Measurements from ENCODE around the gene ATG12. TPM values are rescaled to one million over a fixed set of nuclear protein-coding genes. Genes with fewer than 3 reads are reported as not detected.

ATG12 gene
- total and polyA plus RNA-seq, 2 experiments from 2014 or later: 66.0 to 85.7 TPM

- H3K79me2 ChIP-seq: peaks cover 3% of the 10 kb centered on the region
- no peaks in the 10 kb centered on the region for H3K36me3 ChIP-seq (replicated peaks; ENCODE audit: insufficient read depth, low read depth)
- no peak overlapping the region for H3K27ac ChIP-seq
- peak overlapping the region; percentile 85 for H3K4me3 ChIP-seq
- no peaks in the 10 kb centered on the region for H3K9me2 ChIP-seq (replicated peaks; ENCODE audit: insufficient read depth)
- H3K27me3 ChIP-seq: peaks cover 27% of the 10 kb centered on the region
- DNase-seq (ENCODE audit: low spot score): no peak
- TF ChIP-seq EZH2 (IDR thresholded peaks at IDR 0.05; ENCODE audit: borderline replicate concordance) (no peak), EZH2phosphoT487 (IDR thresholded peaks at IDR 0.05; ENCODE audit: low read depth, severe bottlenecking, unreplicated experiment) (no peak), CTCF (IDR thresholded peaks at IDR 0.05; ENCODE audit: poor library complexity) (no peak)
- no peaks in the 10 kb centered on the region for H4K20me1 ChIP-seq (ENCODE audit: insufficient read depth, poor library complexity, severe bottlenecking)
- peaks cover 9% of the 10 kb centered on the region for H3K4me1 ChIP-seq (ENCODE audit: insufficient read depth)
- H2AFZ ChIP-seq: peak overlapping the region; percentile 80
- peak overlapping the region; percentile 93 for H3K4me2 ChIP-seq
- no peaks in the 10 kb centered on the region for H3K9me3 ChIP-seq (ENCODE audit: low read depth)
- WGBS (ENCODE audit: low lambda C conversion rate, missing lambda C conversion rate): 29% methylated on average over 21 of the region's 21 CpGs
Measured at GRCh38 chr5:115815006-115815692, 26.2 kb downstream of the ATG12 start.

GRCh38 chr5:115813719-115814118 is 27.6 kb downstream of the ATG12 start:
- Histone ChIP-seq H3K4me2 (peak overlapping the region; percentile 38), H3K9me2 (replicated peaks; ENCODE audit: insufficient read depth) (no peaks in the 10 kb centered on the region), H3K36me3 (replicated peaks; ENCODE audit: insufficient read depth, low read depth) (no peaks in the 10 kb centered on the region), H4K20me1 (ENCODE audit: insufficient read depth, poor library complexity, severe bottlenecking) (no peaks in the 10 kb centered on the region), H2AFZ (no peak overlapping the region), H3K79me2 (peaks cover 3% of the 10 kb centered on the region), H3K4me1 (ENCODE audit: insufficient read depth) (peaks cover 9% of the 10 kb centered on the region), H3K4me3 (no peak overlapping the region), H3K27me3 (peaks cover 27% of the 10 kb centered on the region), H3K9me3 (ENCODE audit: low read depth) (no peaks in the 10 kb centered on the region), H3K27ac (no peak overlapping the region)
- 91% methylated on average over 5 of the region's 5 CpGs for WGBS (ENCODE audit: low lambda C conversion rate, missing lambda C conversion rate)
- no peak for DNase-seq (ENCODE audit: low spot score)
- TF ChIP-seq EZH2phosphoT487 (IDR thresholded peaks at IDR 0.05; ENCODE audit: low read depth, severe bottlenecking, unreplicated experiment) (no peak), EZH2 (IDR thresholded peaks at IDR 0.05; ENCODE audit: borderline replicate concordance) (no peak), CTCF (IDR thresholded peaks at IDR 0.05; ENCODE audit: poor library complexity) (no peak)

GRCh38 chr5:115812372-115812771 is 29.0 kb downstream of the ATG12 start:
- Histone ChIP-seq H3K79me2 (peaks cover 3% of the 10 kb centered on the region), H3K4me3 (no peak overlapping the region), H4K20me1 (ENCODE audit: insufficient read depth, poor library complexity, severe bottlenecking) (no peaks in the 10 kb centered on the region), H3K9me3 (ENCODE audit: low read depth) (no peaks in the 10 kb centered on the region), H3K27ac (no peak overlapping the region), H3K27me3 (peaks cover 27% of the 10 kb centered on the region), H3K4me2 (no peak overlapping the region), H3K9me2 (replicated peaks; ENCODE audit: insufficient read depth) (no peaks in the 10 kb centered on the region), H3K4me1 (ENCODE audit: insufficient read depth) (peaks cover 10% of the 10 kb centered on the region), H2AFZ (no peak overlapping the region), H3K36me3 (replicated peaks; ENCODE audit: insufficient read depth, low read depth) (no peaks in the 10 kb centered on the region)
- no peak for DNase-seq (ENCODE audit: low spot score)
- WGBS (ENCODE audit: low lambda C conversion rate, missing lambda C conversion rate): 39% methylated on average over 1 of the region's 1 CpG
- TF ChIP-seq EZH2 (IDR thresholded peaks at IDR 0.05; ENCODE audit: borderline replicate concordance) (no peak), CTCF (IDR thresholded peaks at IDR 0.05; ENCODE audit: poor library complexity) (no peak), EZH2phosphoT487 (IDR thresholded peaks at IDR 0.05; ENCODE audit: low read depth, severe bottlenecking, unreplicated experiment) (no peak)

Measured in hepatocyte (in vitro differentiated cells).